NCI-H128 (cell line): ENCODE data around the gene HEXIM2.

ENCODE experiments used
- DNase-seq: peaks from one replicate; lab custom pipeline; 2025; ENCODE audit not compliant: unreplicated experiment; lab: John Stamatoyannopoulos, UW

HEXIM2 gene

GRCh38 chr17:45143767-45144198, 17.9 kb upstream of the HEXIM2 start:
- DNase-seq = no peak

GRCh38 chr17:45144199-45145034, 17.3 kb upstream of the HEXIM2 start:
- no peak for DNase-seq

GRCh38 chr17:45145035-45145389, 16.7 kb upstream of the HEXIM2 start:
- no peak for DNase-seq

GRCh38 chr17:45146166-45146565, 15.5 kb upstream of the HEXIM2 start:
- no peak for DNase-seq

- DNase-seq = no peak
These were observed 15.1 kb upstream of the HEXIM2 start for GRCh38 chr17:45146592-45146889.

GRCh38 chr17:45146890-45147580, 14.6 kb upstream of the HEXIM2 start:
- DNase-seq = peak; percentile 53

- DNase-seq = peak; percentile 69
These were observed 14.0 kb upstream of the HEXIM2 start for GRCh38 chr17:45147581-45148182.

GRCh38 chr17:45148183-45149036, 13.3 kb upstream of the HEXIM2 start, which contains the start of gene HEXIM1:
Gene HEXIM1, plus strand, starts transcription at chr17:45148475. Its CDS starts 716 bp downstream, at chr17:45149191.
- DNase-seq = peak; percentile 98

GRCh38 chr17:45149037-45149668, 12.5 kb upstream of the HEXIM2 start:
- DNase-seq = peak; percentile 24

GRCh38 chr17:45149669-45150664, 11.7 kb upstream of the HEXIM2 start:
- no peak for DNase-seq

GRCh38 chr17:45150911-45151809, 10.5 kb upstream of the HEXIM2 start:
- DNase-seq = no peak

GRCh38 chr17:45155029-45155428, 6.6 kb upstream of the HEXIM2 start:
- DNase-seq = no peak

GRCh38 chr17:45155483-45155882, 6.2 kb upstream of the HEXIM2 start:
- no peak for DNase-seq

- DNase-seq = no peak
These were observed 5.4 kb upstream of the HEXIM2 start for GRCh38 chr17:45156242-45156641.

GRCh38 chr17:45160447-45161287, 1.0 kb upstream of the HEXIM2 start:
- no peak for DNase-seq

- no peak for DNase-seq
These were observed 481 bp downstream of the HEXIM2 start for GRCh38 chr17:45162025-45162687.

GRCh38 chr17:45164734-45165269, 3.1 kb downstream of the HEXIM2 start:
- no peak for DNase-seq
